Measurements from ENCODE around the gene ULK4. TPM values are rescaled to one million over a fixed set of nuclear protein-coding genes. Genes with fewer than 3 reads are reported as not detected.

Gene ULK4
- total RNA-seq, 1 donor from 2014 or later = 18.6 TPM

DNA sequence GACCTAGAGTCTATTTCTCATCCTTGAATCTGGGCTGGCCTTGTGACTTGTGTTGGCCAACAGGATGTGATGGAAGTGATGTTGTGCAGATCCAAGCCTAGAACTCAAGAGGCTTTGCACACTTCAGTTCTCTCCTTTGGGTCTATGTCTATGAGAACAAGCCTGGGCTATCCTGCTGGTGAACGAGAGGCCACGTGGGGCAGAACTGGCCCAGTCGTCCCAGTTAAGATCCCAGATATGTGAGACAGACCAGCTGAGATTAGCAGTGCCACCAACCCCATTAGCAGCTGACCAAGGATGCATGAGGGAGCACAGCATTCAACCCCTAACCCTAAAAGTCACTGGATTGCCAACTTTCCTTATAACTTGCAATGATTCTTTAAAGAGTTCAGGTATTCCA lies 662.9 kb downstream of the ULK4 start:
- Mint-ChIP-seq H3K36me3 (ENCODE audit: low read depth) (no peaks in the 10 kb centered on the region), H3K9me3 (no peaks in the 10 kb centered on the region), H3K4me3 (no peak overlapping the region), H3K27me3 (no peaks in the 10 kb centered on the region), H3K27ac (no peak overlapping the region), H3K4me1 (no peaks in the 10 kb centered on the region)
- ATAC-seq (ENCODE audit: low read depth) = no peak
- no peak for DNase-seq
- CTCF ChIA-PET = no interaction called here
- intact Hi-C loops (cut with micrococcal nuclease) = no loop called here
- TF ChIP-seq, protein P1, sequence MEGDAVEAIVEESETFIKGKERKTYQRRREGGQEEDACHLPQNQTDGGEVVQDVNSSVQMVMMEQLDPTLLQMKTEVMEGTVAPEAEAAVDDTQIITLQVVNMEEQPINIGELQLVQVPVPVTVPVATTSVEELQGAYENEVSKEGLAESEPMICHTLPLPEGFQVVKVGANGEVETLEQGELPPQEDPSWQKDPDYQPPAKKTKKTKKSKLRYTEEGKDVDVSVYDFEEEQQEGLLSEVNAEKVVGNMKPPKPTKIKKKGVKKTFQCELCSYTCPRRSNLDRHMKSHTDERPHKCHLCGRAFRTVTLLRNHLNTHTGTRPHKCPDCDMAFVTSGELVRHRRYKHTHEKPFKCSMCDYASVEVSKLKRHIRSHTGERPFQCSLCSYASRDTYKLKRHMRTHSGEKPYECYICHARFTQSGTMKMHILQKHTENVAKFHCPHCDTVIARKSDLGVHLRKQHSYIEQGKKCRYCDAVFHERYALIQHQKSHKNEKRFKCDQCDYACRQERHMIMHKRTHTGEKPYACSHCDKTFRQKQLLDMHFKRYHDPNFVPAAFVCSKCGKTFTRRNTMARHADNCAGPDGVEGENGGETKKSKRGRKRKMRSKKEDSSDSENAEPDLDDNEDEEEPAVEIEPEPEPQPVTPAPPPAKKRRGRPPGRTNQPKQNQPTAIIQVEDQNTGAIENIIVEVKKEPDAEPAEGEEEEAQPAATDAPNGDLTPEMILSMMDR (IDR thresholded peaks at IDR 0.05) = no peak
- POLR2A ChIA-PET = interaction anchor here (0.6 kb wide), 1 partner anchor 99 kb away, joined by 11 read pairs; no protein-coding TSS in a partner anchor

DNA sequence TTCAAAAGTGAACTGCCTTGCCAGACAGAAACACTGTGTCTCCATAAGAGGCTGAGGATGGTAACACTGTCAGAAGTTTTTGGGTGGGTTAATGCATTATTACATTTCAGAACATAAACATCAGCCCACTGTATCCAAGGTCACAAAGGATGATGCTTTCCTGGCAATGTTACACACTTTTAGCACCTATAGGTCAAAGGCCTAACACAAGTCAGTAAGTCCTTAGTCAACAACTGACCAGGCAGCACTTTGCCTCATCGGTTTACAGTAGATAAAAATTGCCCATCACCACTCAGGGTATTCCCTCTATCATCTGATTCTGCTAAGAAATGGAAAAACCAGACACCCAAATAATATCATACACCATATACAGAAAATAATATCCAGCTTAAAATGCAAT lies 664.2 kb downstream of the ULK4 start:
- CTCF ChIA-PET = no interaction called here

DNA sequence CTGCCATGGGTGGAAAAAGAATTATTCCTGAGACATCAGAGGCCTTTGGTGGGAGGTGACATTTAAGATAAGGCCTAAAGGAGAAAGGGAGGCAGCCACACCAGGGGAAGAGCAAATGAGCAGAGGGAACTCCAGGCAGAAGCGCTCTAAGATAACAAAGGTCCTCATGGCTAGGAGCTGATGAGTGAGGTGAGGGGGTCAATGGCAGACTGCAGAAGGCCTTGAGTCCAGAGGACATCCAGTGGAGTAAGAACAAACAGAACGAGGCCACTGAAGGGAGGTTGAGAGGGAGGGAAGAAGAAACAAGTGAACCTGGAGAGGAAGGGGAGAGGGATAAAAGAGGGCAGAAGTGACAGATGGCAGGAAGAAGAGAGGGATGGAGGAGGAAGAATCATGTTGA lies 665.3 kb downstream of the ULK4 start:
- H3K4me1 Mint-ChIP-seq = no peaks in the 10 kb centered on the region
- no peaks in the 10 kb centered on the region for H3K36me3 Mint-ChIP-seq (ENCODE audit: low read depth)
- H3K27me3 Mint-ChIP-seq = no peaks in the 10 kb centered on the region
- H3K27ac Mint-ChIP-seq = no peak overlapping the region
- H3K9me3 Mint-ChIP-seq = no peaks in the 10 kb centered on the region
- H3K4me3 Mint-ChIP-seq = no peak overlapping the region
- intact Hi-C loops (cut with micrococcal nuclease) = no loop called here
- TF ChIP-seq, protein P1 (IDR thresholded peaks at IDR 0.05) = no peak
- no peak for ATAC-seq (ENCODE audit: low read depth)
- CTCF ChIA-PET = no interaction called here
- DNase-seq = no peak
- POLR2A ChIA-PET = no interaction called here

More for the DNA sequence above, 664.2 kb downstream of the ULK4 start:
- Mint-ChIP-seq H3K36me3 (ENCODE audit: low read depth) (no peaks in the 10 kb centered on the region), H3K27ac (no peak overlapping the region), H3K9me3 (no peaks in the 10 kb centered on the region), H3K27me3 (no peaks in the 10 kb centered on the region), H3K4me1 (no peaks in the 10 kb centered on the region), H3K4me3 (no peak overlapping the region)
- DNase-seq (no peak), ATAC-seq (ENCODE audit: low read depth) (no peak)
- intact Hi-C loops (cut with micrococcal nuclease) = no loop called here
- POLR2A ChIA-PET = no interaction called here
- TF ChIP-seq, protein P1 (IDR thresholded peaks at IDR 0.05) = no peak

DNA sequence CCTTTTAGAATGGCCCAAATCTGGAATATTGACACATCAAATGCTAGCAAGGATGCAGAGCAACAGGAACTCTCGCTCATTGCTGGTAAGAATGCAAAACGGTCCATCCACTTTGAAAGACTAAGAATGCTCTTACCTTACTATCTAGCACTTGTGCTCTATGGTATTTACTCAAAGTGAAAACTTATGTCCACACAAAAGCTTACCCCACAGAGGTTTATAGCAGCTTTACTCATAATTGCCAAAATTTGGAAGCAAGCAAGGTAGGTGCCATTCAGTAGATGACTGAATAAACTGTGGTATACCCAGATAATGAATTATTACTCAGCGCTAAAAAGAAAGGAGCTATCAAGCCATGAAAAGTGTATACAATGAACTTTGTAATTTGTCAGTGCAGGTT lies 666.2 kb downstream of the ULK4 start:
- no peak for DNase-seq
- Mint-ChIP-seq H3K27ac (no peak overlapping the region), H3K9me3 (no peaks in the 10 kb centered on the region), H3K36me3 (ENCODE audit: low read depth) (no peaks in the 10 kb centered on the region), H3K4me3 (no peak overlapping the region), H3K4me1 (no peaks in the 10 kb centered on the region), H3K27me3 (no peaks in the 10 kb centered on the region)
- no peak for ATAC-seq (ENCODE audit: low read depth)
- TF ChIP-seq, protein P1 (IDR thresholded peaks at IDR 0.05) = no peak
- CTCF ChIA-PET = no interaction called here
- POLR2A ChIA-PET = no interaction called here
- intact Hi-C loops (cut with micrococcal nuclease) = no loop called here

DNA sequence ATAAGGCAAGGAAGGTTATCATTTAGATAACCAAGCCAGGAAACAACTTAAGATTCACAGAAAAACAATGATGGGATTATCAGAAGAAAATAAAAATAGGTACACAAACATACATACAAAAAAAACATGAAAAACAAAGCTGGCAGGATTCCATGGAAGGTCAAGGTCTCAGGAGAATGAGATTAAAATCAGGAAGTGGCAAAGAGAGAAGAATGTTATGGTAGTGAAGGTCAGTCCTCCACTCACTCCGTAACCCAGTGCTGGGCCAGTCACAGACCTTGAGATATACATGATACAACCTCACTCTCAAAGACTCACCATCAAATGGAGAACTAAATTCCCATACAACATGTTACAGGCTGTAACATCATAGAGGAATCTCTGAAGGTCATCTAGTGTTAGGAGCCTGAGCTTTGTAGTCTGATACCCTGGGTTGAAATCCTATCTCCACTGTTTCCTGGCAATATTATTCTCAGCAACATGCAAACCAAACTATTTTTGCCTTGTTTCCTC lies 668.7 kb downstream of the ULK4 start:
- H3K4me3 Mint-ChIP-seq = no peak overlapping the region
- H3K36me3 Mint-ChIP-seq (ENCODE audit: low read depth) = no peaks in the 10 kb centered on the region
- intact Hi-C loops (cut with micrococcal nuclease) = no loop called here
- H3K9me3 Mint-ChIP-seq = no peaks in the 10 kb centered on the region
- POLR2A ChIA-PET = no interaction called here
- H3K27ac Mint-ChIP-seq = no peak overlapping the region
- TF ChIP-seq, protein P1 (IDR thresholded peaks at IDR 0.05) = no peak
- CTCF ChIA-PET = no interaction called here
- no peak for ATAC-seq (ENCODE audit: low read depth)
- no peaks in the 10 kb centered on the region for H3K4me1 Mint-ChIP-seq
- no peak for DNase-seq
- no peaks in the 10 kb centered on the region for H3K27me3 Mint-ChIP-seq
